Fibroblast of villous mesenchyme (primary cell): ENCODE measurements around the gene MYO10. TPM values are rescaled to one million over a fixed set of nuclear protein-coding genes. Genes with fewer than 3 reads are reported as not detected.

Experiments
- DNase-seq: peaks from one replicate; pipeline ENCODE4 v3.0.0-alpha.2; 2010; ENCODE audit warnings: low read depth
- H3K4me3 ChIP-seq: 2 replicates; pipeline ENCODE4 v1.5.1; 2011; ENCODE audit warnings: low read depth, mild to moderate bottlenecking, low read length
- total RNA-seq: library from RNA; depleted of rRNA; stranded (reverse); fragments of >200 nt; gene quantifications from 2 replicates; pipeline ENCODE4 v1.2.3, GENCODE V29; 2012
- TF ChIP-seq, protein P1 (sequence below): IDR thresholded peaks from 2 replicates; pipeline ENCODE4 v1.5.1; 2012; ENCODE audit warnings: low read depth, mild to moderate bottlenecking, low read length; ENCODE audit not compliant: insufficient read depth

The MYO10 gene
- total RNA-seq, 1 donor = 36.7 TPM

DNA sequence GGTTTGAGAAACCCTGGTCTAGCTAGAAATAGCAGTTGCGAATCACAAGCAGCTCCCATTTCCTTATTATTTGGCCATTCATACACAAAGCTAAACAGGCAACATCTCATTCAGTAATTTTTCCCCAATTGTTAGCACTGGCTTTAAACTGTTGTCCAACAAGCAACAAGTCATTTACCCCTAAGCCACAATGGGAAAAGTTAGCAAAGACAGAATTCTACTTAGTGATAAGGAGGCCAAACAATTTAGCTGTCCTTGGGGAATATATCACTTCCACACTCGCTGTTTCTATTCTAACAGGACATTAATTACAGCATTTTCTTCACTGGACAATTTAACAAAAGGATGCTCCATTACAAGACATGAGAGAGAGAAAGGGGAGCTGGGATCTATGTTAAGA is 2.8 kb downstream of the MYO10 start:
- no peak for DNase-seq
- TF ChIP-seq, protein P1, sequence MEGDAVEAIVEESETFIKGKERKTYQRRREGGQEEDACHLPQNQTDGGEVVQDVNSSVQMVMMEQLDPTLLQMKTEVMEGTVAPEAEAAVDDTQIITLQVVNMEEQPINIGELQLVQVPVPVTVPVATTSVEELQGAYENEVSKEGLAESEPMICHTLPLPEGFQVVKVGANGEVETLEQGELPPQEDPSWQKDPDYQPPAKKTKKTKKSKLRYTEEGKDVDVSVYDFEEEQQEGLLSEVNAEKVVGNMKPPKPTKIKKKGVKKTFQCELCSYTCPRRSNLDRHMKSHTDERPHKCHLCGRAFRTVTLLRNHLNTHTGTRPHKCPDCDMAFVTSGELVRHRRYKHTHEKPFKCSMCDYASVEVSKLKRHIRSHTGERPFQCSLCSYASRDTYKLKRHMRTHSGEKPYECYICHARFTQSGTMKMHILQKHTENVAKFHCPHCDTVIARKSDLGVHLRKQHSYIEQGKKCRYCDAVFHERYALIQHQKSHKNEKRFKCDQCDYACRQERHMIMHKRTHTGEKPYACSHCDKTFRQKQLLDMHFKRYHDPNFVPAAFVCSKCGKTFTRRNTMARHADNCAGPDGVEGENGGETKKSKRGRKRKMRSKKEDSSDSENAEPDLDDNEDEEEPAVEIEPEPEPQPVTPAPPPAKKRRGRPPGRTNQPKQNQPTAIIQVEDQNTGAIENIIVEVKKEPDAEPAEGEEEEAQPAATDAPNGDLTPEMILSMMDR = no peak
- H3K4me3 ChIP-seq = peak overlapping the region; percentile 96

- DNase-seq = peak; percentile 52
- TF ChIP-seq, protein P1 = no peak
- peak overlapping the region; percentile 96 for H3K4me3 ChIP-seq
Observed at GRCh38 chr5:16932401-16932800, 3.7 kb downstream of the MYO10 start.

DNA sequence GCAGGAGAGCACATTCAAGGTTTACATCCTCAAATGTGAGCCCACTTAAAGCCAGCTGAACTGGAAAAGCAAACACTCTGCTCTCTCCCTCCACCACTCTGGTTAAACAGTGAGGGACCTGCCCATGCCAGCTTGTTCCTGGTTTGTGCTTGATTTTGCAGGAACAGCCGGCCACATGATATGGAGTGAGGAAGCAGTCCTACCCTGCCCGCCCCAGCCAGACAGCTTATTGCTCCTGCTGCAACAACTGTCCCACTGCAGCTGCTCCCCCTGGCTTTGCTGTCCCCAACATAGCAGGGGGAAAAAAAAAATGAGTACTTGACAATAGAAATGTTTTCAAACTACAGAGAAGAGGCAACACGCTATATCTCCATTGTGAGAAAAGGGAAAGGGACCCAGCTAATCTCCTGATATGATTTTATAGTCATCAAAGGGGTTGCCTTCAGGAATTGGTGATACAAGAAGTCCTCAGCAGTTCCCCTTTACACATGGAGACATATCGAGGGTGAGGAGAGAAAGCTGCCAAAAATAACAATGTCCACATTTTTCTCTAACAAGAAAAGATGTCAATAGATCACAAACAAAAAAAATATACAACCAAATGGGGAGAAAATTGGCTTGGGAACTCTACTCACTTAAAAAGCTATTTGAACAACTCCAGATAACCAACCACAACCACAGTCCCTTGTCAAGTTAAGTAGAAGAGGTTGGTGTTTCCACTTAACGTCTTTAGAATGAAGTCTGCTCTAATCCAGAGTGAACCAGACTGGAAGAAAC is 4.6 kb downstream of the MYO10 start:
- TF ChIP-seq, protein P1 = no peak
- DNase-seq = no peak
- peak overlapping the region; percentile 96 for H3K4me3 ChIP-seq

DNA sequence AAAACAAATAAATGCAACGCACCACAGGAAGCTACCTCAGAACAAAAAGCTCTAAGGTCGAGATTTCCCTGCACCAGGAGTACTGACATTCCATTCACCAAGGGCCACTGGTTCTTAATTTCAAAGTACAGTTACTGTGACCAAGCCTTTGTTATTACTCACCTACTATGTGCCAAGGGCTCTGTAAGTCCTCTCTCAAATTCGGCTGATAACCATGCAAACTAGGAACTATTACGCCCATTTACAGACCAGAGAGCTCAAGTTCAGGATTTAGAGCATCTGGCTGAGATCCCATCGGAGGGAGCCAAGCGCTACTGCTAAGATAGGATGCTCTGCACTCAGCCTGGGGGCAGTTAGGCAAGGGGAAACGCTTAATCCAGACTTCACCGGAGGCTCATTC is 5.6 kb downstream of the MYO10 start:
- peak; percentile 42 for DNase-seq
- H3K4me3 ChIP-seq = peak overlapping the region; percentile 41

GRCh38 chr5:16929831-16930230 is 6.3 kb downstream of the MYO10 start:
- DNase-seq = no peak
- TF ChIP-seq, protein P1 = no peak
- peak overlapping the region; percentile 10 for H3K4me3 ChIP-seq

More for the DNA sequence above, 5.6 kb downstream of the MYO10 start:
- TF ChIP-seq, protein P1 = no peak

DNA sequence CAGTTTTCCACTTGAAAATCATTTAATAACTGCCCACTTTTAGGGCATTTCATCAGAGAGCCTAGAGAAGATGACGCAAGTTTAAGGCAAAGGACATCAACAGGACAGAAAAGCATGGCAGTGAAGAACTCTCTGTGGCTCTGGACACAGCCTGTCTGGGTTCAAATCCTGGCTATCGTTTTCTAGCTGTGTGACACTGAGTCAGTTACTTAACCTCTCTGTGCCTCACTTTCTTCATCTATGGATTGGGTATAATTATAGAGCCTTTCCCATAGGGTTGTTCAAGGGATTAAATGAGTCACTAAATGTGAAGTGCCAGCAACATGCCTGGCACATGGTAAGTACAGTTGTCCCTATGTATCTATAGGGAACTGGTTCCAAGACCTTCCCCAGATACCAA is 6.7 kb downstream of the MYO10 start:
- H3K4me3 ChIP-seq = no peak overlapping the region
- no peak for DNase-seq
- TF ChIP-seq, protein P1 = no peak
